ENCODE measurements around the gene PRXL2B.

The PRXL2B gene, protein sequence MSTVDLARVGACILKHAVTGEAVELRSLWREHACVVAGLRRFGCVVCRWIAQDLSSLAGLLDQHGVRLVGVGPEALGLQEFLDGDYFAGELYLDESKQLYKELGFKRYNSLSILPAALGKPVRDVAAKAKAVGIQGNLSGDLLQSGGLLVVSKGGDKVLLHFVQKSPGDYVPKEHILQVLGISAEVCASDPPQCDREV

DNA sequence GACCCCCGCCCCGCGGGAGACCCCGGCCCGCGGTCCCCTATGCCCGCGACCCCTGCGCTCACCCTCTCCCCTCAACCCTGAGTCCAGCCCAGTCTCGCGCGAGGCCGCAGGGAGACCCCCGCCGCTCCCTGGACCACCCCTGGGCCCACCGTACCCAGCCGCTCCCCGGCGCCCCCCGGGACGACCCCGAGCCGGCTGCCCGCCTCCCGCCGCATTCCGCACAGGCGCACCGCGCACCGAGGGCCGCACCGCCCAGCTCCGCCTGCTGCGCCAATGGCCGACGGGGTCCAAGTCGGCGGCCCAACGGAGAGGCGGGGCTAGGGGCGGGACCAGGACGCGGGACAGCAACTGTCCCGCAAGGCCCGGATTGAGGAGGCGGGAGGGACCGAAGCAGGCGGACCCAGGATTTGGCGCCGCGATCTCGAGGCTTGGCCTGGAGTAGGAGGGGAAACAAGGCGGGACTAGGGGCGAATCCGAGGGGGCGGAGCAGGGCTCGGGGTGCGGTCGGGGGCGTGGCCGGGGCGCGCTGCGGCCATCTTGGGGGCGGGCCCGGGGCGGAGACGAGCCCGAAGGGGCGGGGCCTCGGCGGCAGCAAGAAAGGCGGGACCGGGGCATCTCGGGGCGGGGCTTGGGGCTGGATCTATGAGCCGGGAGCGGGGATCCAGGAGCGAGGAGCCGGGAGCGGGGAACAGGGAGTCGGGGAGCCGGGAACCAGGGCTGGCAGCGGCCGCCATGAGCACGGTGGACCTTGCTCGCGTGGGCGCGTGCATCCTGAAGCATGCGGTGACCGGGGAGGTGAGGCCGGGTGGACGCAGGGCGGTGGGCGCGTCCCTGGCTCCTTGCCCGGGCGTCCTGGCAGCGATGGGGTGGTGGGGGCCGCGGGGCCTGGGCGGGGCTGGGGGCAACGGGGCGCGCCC lies at the start of gene PRXL2B:
TSS of gene PRXL2B (plus strand) at position 624 of the 917 bp plus-strand sequence. CDS start at position 733, 109 bp downstream.
- DNase-seq (ENCODE audit: low spot score) = peak; percentile 99
- in situ Hi-C loops (cut with MboI; ENCODE audit: low sequenced_read_pairs, unreplicated experiment) = no loop called here
- TF ChIP-seq, protein P1, sequence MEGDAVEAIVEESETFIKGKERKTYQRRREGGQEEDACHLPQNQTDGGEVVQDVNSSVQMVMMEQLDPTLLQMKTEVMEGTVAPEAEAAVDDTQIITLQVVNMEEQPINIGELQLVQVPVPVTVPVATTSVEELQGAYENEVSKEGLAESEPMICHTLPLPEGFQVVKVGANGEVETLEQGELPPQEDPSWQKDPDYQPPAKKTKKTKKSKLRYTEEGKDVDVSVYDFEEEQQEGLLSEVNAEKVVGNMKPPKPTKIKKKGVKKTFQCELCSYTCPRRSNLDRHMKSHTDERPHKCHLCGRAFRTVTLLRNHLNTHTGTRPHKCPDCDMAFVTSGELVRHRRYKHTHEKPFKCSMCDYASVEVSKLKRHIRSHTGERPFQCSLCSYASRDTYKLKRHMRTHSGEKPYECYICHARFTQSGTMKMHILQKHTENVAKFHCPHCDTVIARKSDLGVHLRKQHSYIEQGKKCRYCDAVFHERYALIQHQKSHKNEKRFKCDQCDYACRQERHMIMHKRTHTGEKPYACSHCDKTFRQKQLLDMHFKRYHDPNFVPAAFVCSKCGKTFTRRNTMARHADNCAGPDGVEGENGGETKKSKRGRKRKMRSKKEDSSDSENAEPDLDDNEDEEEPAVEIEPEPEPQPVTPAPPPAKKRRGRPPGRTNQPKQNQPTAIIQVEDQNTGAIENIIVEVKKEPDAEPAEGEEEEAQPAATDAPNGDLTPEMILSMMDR (IDR thresholded peaks at IDR 0.05; ENCODE audit: borderline replicate concordance, control extremely low read depth, extremely low read depth, insufficient read depth, missing control alignments) = no peak

DNA sequence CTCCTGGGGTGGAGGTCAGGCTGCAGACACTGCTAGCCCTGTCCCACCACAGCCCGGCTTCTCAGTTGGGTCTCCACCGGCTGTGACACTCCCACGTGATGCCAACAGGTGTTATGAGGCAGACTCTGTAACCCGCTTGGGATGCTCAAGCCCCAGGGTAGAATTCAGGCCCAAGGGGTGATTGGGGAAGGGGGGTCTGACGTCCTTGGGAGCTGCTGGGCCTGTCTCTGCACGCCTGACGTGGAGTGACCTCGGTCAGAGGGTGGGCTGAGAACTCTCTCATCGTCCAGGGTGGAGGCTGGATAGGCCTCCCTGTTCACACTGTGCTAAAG lies 48.8 kb upstream of the PRXL2B start:
- TF ChIP-seq, protein P1 (IDR thresholded peaks at IDR 0.05; ENCODE audit: borderline replicate concordance, control extremely low read depth, extremely low read depth, insufficient read depth, missing control alignments) = no peak
- DNase-seq (ENCODE audit: low spot score) = no peak
- in situ Hi-C loops (cut with MboI; ENCODE audit: low sequenced_read_pairs, unreplicated experiment) = loop anchor here (25.0 kb wide), 1 partner anchor 125 kb away; the partner anchor contains the start of gene PEX10

DNA sequence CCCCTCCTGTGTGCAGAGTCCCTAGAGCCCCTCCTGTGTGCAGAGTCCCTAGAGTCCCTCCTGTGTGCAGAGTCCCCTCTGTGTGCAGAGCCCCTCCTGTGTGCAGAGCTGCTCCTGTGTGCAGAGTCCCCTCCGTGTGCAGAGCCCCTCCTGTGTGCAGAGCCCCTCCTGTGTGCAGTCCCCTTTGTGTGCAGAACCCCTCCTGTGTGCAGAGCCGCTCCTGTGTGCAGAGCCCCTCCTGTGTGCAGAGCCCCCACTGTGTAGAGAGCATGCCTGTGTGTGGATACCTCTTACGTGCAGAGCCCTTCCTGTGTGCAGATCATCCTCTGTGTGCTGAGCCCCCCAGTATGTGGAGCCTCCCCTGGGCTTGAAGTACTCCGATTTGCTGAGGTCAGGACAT lies 48.2 kb upstream of the PRXL2B start:
- DNase-seq (ENCODE audit: low spot score) = no peak
- in situ Hi-C loops (cut with MboI; ENCODE audit: low sequenced_read_pairs, unreplicated experiment) = loop anchor here (25.0 kb wide), 1 partner anchor 126 kb away; the partner anchor contains the start of gene PEX10
- TF ChIP-seq, protein P1 (IDR thresholded peaks at IDR 0.05; ENCODE audit: borderline replicate concordance, control extremely low read depth, extremely low read depth, insufficient read depth, missing control alignments) = no peak

DNA sequence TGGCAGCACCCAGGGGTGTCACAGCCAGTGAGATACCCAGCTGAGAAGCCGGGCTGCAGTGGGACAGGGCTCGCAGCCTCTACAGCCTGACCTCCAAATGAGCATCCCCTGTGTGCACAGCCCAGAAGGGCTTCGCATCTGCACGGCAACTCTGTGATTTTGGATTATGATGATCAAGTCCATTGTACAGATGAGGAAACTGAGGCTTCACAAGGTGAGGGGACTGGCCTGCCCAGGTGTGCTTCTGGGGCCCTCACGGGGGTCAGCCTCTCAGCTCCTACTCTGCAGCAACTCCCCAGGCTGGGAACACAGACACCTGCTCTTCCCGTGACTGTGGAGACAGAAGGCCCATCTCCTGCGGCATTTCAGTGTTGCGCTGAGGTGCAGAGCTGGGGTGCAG lies 47.7 kb upstream of the PRXL2B start:
- TF ChIP-seq, protein P1 (IDR thresholded peaks at IDR 0.05; ENCODE audit: borderline replicate concordance, control extremely low read depth, extremely low read depth, insufficient read depth, missing control alignments) = no peak
- in situ Hi-C loops (cut with MboI; ENCODE audit: low sequenced_read_pairs, unreplicated experiment) = loop anchor here (25.0 kb wide), 1 partner anchor 127 kb away; the partner anchor contains the start of gene PEX10
- DNase-seq (ENCODE audit: low spot score) = no peak

DNA sequence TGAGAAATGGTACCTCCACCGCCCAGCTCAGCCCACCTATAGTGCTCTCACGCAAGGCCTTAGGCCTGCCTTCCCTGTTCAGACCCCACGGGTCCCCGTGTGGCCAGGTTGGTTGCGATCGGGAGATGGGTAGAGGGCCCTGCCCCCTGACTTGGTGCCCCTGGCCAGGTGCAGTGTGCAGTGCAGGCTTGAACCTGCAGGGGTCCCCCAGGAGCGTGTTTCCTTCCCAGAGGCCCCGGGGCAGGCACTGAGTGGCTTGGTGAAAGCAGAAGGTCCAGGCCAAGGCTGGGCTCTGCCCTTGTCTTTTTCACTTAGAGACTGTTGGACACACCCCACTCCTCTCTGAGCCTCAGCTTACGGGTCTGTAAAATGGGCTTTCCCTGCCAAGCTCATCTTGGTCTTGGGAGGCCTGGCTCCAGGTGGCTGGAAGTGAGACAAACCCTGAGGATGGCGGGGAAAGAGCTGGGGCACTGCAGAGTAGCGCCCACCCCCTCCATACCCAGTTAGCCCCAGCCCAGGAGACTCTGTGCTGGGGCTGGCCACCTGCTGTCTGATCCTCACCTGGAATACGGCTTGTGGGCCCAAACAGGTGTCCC lies 47.2 kb upstream of the PRXL2B start:
- no peak for DNase-seq (ENCODE audit: low spot score)
- TF ChIP-seq, protein P1 (IDR thresholded peaks at IDR 0.05; ENCODE audit: borderline replicate concordance, control extremely low read depth, extremely low read depth, insufficient read depth, missing control alignments) = peak; percentile 8
- in situ Hi-C loops (cut with MboI; ENCODE audit: low sequenced_read_pairs, unreplicated experiment) = loop anchor here (25.0 kb wide), 1 partner anchor 127 kb away; the partner anchor contains the start of gene PEX10

DNA sequence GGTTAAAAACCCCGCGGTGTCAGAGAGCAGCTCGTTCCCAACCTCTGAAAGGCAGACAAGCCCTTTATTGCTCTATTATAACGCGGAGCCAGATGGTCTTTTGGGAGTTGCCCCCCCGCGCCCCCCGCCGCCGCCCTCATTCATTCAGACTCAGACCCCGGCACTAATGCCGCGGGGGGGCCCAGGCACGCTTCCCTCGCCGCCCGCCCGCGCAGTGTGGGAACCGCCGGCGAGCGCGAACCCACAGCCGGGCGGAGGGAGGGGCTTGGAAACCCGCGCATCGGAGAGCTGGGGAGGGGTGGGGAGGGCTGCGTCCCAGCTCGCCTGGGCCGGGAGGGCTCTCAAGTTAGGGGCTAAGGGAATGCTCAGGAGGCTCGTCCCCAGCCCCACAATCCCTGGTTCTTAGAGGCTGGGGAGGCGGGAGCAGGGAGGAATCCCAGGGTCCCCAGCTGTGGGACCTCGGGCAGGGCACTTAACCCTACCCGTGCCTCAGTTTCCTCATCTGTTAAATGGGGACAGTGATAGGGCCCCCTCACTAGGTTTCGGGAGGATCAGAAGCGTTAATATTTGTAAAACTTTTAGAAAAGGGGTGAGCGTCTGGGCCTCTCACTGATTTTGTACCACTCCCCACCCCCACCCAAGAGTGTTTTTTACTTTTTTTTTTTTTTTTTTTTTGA lies 45.6 kb upstream of the PRXL2B start:
- TF ChIP-seq, protein P1 (IDR thresholded peaks at IDR 0.05; ENCODE audit: borderline replicate concordance, control extremely low read depth, extremely low read depth, insufficient read depth, missing control alignments) = no peak
- in situ Hi-C loops (cut with MboI; ENCODE audit: low sequenced_read_pairs, unreplicated experiment) = loop anchor here (25.0 kb wide), 1 partner anchor 129 kb away; the partner anchor contains the start of gene PEX10
- no peak for DNase-seq (ENCODE audit: low spot score)
